HL-60/S4 treated with retinoic acid at 250 ng/mL for 4 days and 3 days (cell line): ENCODE data around the gene NME9.

Experiments used
- in situ Hi-C: fragments of 300-500 bp; cut with MboI; formaldehyde crosslinking; loops from 2 replicates; pipeline ENCODE4 v1.7.0; 2022; ENCODE audit warnings: low sequenced_read_pairs

The NME9 gene

DNA sequence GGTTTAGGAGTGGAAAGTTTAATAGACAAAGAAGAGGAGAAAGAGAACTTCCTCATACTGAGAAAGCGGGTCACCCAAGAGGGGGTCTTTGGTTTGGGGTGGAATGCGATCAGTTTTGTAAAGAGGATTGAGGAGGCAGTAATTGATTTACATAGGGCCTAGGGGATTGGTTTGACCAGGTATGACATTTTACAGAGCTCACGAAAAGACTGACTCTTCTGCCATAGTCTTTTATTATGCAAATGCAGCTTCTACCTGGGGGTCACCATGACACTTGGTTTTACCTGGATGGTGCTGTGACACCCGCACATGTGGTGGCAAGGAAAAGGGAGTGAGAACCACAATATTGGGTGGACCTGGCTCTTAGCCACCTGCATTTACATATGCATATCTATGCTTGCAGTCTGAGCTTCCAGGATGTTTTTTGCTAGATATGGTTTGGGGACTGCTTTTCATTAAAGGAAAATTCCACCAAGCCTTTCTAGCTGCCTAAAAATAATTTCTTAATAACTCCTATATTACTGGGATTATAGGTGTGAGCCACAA is 6.9 kb upstream of the NME9 start:
- in situ Hi-C loops = no loop called here

DNA sequence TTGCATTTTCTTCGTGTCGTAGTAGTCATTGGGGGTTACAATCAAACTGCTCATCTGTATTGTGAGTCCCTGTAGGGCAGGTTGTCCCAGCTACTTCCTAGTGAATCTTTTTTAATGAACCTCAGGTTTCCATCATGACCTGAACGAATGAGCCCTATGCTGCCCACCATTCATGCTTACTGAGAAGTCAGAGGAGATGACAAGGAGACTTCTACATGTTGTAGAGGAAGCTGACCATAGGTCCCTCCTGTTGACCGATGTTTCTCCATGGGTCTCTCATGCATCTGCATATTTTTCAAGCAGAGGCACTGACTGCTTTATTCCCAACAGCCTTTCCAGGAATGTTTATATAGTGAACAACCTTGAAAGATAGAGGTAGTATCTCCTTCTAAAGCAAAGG is 5.0 kb upstream of the NME9 start:
- in situ Hi-C loops = no loop called here

DNA sequence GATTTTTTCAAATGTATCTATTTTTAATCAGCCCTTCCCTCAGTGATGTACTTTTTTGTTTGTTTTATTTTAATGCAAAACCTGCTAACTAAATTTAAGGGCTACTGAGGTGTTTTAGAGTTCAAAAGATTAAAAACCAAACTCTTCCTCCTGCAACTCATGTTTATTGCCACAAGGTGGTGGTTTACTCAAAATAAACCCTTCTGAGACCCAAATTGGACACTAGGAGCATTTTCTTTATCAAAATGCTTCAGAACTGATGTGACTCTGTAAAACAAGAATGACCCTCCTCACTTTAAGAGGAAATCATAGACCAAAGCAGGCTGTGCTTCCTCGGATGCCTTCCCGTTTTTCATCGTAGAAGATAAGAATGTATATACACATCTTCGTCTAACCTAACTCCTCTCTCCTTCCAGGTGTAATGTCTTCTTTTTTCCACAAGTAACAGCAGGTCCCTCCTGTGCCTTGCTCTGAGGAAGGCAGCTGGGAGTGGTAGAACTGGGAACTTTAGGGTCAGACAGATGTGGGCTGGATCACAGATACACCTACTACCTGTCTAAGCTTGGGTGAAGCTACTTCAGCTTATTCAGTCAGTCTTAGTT is 2.9 kb upstream of the NME9 start:
- in situ Hi-C loops = no loop called here

DNA sequence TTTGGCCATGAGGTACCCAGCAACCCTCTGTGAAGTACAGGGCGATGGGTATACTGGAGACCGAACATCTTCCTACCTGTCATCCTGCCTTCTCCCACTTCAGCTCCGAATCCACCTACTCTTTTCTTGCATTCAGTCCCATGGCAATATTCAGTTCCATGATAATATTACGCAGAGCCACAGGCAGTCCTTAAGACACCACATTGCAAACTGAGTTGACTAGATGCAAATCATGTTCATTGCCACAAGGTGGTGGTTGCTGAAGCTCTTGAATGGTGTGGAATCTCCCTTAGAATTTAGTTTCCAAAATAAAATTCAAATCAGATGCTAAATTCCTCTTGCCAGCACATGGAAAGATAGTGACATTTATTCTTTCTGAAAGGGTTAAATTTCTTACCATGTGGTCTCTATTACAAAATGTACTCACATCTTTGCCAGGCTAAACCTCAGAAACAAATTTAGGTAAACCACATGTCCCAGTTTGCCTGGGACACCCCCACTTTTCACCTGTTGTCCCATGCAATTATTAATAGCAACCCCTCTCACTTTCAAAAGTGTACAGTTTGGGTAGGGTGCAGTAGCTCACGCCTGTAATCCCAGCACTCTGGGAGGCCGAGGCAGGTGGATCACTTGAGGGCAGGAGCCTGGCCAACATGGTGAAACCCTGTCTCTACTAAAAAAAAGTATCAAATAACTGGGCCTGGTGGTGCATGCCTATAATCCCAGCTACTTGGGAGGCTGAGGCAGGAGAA is 1.7 kb upstream of the NME9 start:
- in situ Hi-C loops = no loop called here

DNA sequence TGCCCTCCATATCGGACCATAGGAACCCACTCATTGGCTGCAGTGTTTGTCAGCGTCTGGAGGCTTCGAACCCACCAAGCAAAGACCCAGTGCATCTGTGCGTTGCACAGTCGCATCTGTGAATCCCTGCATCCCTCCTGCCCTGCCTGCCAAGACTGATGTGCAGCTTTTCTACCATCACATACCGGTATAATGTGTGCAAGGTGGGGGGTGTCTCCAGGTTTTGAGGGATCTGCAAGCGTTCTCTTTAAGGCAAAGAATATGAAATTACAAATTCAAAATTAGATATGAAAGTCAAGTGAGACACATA is 288 bp upstream of the NME9 start:
- in situ Hi-C loops = no loop called here

DNA sequence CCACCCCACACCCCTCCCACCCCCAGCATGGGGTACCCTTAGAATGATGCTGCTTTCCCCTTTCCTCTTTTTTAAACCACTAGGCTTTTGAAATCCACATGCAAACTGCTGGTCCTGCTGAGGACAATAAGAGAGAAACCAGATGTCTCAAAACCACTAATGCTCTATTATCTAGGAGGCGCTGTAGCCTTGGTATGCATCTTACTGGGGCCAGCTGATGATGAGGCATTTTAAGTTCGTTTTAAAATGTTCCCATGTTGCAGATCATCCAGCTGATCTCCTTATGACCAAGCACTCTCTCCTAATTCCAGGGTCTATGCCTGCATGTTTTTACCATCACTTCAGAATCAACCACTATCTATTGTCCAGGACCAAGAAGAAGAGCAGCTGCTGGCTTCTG is 1.3 kb downstream of the NME9 start:
- in situ Hi-C loops = no loop called here

DNA sequence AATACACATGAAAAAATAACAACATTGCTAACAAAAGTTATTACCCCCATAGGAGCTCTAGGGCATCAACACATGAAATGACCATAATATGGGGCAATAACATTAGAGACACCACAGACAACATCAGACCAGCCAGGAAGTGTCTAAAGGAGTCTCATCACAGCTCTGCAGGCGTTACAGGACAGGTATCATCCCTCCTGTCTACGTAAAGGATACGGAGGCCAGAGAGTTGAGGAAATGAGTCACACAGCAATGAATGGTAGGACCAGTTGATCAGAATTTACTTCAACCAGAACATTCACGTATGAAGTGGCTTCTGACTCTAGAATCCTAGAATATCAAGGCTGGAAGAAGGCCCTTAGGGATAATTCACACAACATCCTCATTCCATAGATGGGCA is 1.8 kb downstream of the NME9 start:
- in situ Hi-C loops = no loop called here

DNA sequence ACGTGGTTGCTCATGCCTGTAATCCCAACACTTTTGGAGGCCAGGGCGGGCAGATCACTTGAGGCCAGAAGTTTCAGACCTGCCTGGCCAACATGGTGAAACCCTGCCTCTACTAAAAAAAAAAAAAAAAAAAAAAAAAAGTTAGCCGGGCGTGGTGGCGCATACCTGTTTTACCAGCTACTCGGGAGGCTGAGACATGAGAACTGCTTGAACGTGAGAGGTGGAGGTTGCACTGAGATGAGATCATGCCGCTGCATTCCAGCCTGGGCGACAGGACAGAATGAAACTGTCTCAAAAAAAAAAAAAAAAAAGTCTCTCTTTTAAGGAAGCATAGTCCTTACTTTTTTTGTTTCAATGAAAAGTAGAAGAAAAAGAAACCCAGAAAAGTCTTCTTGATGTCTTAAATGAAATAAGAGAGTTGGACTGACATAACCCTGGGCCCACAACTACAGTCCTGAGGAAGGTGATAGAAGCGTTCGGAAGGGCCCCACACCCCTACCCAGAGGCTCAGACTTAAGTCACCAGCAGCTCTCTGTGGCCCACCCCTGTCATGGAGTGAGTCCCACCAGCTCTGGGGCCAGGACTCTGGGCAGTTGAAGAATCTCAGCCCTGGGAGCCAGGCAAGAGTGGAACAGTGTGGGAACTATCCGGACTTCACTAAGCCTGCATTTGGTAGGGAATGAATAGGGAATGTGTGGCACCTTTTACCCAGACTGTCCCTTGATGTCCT is 2.6 kb downstream of the NME9 start:
- in situ Hi-C loops = no loop called here

DNA sequence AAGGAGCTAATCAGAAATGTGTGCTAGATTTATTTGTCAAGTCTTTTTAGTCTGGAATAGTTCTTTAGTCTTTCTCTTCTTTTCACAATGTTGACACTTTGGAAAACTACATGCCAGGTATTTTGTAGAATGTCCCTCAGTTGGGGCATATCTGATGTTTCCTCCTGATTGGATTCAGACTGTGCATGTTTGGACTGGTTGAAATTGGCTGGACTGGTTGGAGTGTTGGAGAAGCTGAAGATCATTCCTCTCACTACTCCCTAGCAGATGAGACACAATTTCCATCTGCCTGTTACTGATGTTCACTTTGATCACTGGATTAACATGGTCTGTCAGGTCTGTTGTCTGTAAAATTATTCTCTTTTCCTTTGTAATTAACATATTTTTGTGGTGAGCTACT is 3.7 kb downstream of the NME9 start:
- in situ Hi-C loops = no loop called here

DNA sequence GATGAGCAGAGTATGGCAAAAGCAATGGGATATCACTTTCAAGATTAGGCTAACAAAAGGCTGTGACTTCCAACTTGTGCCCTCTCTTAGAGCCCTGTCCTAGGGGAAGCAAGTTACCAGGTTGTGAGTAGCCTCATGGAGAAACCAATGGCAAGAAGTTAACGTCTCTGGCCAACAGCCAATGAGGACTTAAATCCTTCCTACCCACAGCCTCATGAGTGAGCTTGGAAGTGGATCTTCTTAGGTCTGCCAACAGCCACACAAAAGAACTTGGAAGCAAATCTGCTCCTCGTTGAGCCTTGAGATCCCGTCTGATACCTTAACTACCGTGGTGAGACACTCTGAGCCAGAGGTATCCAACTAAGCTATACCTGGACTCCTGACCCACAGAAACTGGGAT is 5.7 kb downstream of the NME9 start:
- in situ Hi-C loops = no loop called here

DNA sequence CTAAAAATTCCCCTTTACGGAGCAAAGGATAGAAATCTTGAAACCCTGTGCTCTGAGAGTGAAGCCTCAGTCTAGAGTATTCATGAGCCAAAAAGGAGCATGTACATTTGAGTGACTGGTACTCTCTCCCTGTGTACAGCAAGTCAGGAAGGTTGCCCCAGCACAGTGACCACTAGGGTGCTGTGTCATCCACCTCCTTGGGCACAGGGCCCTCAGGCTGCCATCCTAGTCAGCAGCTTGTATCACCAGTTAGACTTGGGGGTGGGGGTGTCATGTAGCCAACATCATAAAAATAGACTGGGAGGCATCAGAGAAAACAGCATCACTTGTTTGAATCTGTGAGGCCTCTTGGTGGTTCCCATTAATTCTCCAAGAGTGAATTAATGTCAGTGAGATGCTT is 12.0 kb downstream of the NME9 start:
- in situ Hi-C loops = no loop called here

DNA sequence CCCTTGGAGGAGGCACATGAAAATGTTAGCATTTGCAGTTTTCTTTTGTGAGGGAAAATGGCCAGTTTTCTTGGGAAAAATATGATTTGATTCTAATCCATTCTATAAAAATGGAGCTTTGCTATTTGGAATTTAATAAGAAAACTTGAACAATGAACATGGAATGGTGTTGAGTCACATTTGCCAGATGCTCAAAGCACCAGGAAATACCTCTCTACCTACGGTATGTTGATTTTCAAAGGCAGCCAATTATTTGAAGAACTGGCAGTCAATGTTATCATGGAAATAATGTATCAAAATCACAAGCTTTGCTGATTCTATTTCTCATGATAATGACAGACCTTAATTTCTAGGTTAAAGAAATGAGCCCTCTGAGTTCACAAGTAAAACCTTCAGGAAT is 14.9 kb downstream of the NME9 start:
- in situ Hi-C loops = no loop called here

DNA sequence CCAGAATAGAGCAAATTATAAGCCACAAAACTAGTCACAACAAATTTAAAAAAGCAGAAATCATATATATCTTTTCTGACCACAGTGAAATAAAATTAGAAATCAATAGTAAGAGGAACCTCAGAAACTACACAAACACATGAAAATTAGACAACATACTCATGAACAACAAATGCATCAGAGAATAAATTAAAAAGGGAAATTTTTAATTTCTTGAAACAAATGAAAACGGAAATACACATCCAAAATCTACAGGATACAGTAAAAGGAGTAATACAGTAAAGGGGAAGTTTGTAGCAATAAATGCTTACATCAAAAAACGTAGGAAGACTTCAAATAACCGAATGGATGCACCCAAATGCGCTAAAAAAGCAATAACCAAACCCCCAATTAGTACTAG is 19.2 kb downstream of the NME9 start:
- in situ Hi-C loops = no loop called here

DNA sequence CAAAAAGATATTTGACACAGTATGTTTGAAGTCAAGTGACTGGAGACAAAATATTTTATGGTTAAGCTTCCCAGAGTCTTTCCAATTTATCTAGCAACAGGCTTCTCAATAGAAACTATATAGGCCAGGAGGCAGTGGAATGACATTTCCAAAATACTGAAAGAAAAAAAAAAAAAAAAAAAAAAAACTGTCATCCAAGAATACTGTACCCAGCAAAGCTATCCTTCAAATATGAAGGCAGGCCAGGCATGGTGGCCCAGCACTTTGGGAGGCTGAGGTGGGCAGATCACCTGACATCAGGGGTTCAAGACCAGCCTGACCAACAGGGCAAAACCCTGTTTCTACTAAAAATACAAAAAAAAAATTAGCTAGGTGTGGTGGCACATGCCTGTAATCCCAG is 20.9 kb downstream of the NME9 start:
- in situ Hi-C loops = no loop called here

DNA sequence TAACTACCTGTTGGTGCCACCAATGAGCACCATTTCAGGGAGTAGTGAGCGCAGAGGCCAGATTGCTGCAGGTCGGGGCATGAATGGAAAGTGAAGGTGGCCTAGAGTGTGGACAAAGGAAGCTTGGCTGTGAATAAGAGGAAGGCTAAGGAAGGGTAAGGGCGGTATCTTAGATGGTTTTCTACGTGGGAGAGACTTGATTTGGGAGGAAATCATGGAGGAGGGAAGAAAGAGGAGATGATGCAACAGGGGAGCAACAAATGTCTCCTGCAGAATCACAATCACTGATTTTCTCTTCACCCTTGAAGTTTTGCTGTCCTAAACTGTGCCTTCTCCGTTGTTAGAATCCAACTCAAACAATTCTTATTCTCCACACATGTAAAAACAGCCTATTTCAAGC is 21.8 kb downstream of the NME9 start:
- in situ Hi-C loops = no loop called here

DNA sequence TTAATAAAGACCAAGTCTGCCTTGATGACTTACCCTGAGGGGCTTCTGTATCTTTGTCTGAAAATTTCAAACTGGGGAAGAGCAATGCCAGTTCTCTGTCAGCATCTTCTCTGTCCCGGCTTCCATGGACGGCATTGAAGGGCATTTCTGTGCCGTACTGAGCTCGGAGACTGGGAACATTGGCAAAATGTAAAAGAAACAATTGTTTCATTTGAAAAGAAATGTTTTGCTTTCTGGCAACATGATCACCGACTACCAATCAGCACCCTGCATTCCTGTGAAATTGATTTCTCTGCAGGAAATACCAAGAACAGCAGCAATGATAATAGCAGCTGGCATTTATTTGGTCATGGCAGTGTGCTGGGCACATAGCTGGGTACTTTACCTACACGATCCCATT is 26.2 kb downstream of the NME9 start:
- in situ Hi-C loops = no loop called here

DNA sequence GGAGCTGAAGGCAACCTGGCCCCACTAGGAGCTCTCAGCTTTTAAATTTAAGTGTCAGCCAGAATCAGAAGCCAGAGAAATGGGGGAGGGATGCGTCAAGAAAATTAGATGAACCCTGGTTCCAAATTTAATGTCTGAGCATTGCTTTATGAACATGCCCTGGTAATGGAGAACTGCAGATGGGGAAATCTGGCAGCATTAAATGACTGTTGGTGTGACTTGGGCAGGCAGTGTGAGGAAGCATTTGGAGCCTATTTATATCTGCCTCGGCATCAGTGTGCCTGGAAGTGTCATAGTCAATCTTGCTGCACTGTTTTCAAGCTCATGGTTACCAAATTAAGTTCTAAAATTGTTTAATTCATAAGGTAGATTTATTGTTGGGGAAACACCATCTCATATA is 29.0 kb downstream of the NME9 start:
- in situ Hi-C loops = no loop called here

DNA sequence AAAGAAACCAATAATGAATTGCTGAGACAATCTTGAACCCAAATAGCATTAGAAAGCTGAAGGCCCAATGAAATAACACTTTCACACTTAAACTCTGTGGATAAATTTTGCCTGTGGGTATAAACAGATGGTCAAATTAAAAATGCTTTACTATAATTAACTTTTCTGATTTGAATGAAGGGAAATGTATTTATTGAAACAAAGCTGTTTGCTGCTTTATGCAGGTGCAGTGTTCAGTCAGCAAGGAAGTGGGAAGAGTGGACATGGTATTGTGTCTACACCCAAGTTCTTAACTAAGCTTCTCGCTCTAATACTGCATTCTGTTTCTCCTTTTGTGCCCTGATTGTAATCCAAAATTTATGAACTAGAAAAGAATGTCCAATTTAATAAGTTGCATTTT is 31.8 kb downstream of the NME9 start:
- in situ Hi-C loops = no loop called here

DNA sequence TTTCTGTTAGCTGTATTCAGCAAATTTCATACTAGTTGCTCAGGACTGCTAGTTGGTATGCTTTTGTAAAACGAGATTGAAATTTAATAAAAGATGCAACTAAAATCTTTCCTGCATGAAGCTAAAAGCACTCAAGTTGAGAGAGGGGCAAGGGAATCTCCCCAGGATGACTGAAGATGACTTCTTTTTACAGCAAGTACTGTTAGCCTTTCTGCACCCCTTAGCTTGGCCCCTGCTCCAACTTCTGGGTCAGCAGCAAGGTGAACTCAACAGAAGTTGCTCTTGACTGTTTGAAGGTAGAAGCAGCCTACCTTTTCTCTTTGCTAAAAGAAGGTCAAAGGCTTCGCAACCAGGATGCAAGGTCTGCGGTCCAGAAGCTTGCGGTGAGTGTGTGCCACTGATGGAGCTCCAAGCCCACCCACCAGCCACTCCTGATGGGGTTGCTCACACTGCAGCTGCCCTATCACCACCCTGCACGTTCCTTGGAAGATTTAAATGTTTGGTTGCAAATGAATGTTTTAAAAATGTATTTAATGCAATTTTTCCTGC is 32.5 kb downstream of the NME9 start:
- in situ Hi-C loops = no loop called here

DNA sequence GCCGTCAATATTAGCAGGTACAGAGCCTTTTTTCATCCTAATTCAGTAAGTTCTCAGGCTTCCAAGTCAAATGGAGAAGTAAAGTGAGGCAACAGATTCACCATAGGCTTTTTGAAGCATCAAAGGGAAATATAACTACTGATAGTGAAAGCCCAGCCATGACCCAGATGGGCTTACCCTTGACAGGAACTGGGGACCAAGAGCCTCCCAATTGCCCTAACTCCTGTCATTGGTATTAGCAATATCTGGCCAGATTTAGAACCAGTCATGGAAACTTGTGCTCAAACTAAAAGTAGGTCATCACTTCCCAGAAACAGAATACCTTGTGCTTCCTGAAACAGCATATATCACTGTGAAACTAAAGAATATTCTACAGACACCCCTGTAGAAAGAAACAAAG is 33.0 kb downstream of the NME9 start:
- in situ Hi-C loops = no loop called here

DNA sequence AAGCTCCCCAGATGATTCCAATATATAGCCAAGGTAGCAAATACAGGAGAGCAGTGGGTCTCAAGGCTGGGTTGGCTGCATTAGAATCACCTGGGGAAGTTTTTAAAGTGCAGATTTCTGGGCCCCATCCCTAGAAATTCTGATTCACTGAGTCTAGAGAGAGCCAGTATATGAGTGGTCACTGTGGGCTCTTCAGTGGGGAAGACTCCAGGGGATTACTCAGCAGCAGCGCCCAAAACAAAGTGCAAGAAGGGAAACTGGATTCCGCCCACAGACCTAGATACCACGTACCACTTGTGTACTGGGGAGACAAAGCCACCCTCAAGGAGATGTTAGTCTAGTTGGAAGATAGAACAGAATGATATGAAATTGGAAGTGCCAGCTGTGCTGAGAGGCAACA is 40.0 kb downstream of the NME9 start:
- in situ Hi-C loops = no loop called here

DNA sequence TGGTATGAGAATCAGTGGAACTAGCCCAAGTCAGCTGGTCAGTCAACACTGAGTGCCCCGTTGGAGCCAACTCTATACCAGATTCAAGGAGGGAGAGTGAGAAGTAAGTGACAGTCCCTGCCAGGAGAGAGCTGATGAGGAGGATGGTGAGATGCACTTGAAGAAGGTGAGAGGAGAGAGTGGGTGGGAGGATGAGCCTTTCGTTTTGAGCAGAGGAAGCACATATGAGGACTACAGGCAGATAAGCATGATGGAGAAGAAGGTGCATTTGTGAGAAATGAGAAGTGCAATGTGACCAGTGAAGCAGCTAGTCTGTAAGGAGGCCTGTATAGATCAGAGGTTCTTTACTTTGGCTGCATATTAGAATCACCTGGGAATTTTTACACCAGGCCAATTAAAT is 40.4 kb downstream of the NME9 start:
- in situ Hi-C loops = no loop called here
